Gastrocnemius medialis (tissue), 4 donors: ENCODE measurements around the gene ATP10A.

Experiments used
- POLR2A ChIP-seq, 2 donors: fragments of 450-650 bp; IDR thresholded peaks; one replicate each; pipeline ENCODE4 v1.6.1; 2017; ENCODE audit warnings: antibody characterized with exemption in 2 of 2, mild to moderate bottlenecking in 2 of 2, moderate library complexity in 2 of 2
- TF ChIP-seq, protein P1 (sequence below), 5 experiments: fragments of 450-650 bp in 3 of 5; fragments of 200-600 bp in 2 of 5; sonication (generic) in 2 of 5; IDR thresholded peaks in 4 of 5; conservative IDR thresholded peaks in 1 of 5; 1 replicate in 4 of 5; 2 replicates in 1 of 5; pipeline ENCODE4 v1.5.1; 2016 to 2019; ENCODE audit warnings: antibody characterized with exemption in 5 of 5, mild to moderate bottlenecking in 3 of 5, moderate library complexity in 3 of 5

DNA sequence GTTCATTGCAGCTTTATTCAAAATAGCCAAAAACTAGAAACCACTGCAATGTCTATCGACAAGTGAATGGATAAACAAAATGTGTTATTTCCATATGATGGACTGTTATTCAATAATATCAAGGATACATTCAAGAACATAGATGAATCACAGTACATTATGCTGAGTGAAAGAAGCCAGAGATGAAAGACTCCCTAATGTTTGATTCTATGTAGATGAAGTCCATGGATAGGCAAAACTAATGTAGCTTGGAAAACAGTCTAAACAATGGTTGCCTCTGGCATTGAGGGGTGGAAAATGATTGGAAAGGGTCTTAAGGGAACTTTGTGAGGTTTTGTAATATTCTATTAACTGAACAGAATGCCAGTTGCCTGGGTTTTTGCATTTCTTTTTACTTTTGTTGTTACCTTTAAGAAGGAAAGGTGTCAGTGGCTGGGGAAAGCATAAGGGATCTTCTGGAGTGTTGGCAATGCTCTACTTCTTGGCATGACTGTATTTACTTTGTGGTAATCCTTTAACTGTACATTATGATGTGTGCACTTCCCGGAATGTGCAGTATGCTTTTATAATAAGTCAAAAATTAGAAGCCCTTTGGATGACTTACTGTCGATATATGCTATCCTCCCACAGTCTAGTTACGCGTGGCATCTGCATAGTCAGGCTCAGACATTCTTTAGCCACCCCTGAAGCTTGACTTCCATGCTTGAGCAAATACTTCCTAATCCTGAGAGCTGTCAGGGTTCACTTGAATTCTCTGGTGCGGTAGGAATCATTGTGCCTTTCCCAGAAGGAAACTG, 20.5 kb upstream of the ATP10A start:
- TF ChIP-seq, protein P1, sequence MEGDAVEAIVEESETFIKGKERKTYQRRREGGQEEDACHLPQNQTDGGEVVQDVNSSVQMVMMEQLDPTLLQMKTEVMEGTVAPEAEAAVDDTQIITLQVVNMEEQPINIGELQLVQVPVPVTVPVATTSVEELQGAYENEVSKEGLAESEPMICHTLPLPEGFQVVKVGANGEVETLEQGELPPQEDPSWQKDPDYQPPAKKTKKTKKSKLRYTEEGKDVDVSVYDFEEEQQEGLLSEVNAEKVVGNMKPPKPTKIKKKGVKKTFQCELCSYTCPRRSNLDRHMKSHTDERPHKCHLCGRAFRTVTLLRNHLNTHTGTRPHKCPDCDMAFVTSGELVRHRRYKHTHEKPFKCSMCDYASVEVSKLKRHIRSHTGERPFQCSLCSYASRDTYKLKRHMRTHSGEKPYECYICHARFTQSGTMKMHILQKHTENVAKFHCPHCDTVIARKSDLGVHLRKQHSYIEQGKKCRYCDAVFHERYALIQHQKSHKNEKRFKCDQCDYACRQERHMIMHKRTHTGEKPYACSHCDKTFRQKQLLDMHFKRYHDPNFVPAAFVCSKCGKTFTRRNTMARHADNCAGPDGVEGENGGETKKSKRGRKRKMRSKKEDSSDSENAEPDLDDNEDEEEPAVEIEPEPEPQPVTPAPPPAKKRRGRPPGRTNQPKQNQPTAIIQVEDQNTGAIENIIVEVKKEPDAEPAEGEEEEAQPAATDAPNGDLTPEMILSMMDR (IDR thresholded peaks at IDR 0.05 in 4 of 5, conservative IDR thresholded peaks at IDR 0.05 in 1 of 5), result no peak
- no peak for TF ChIP-seq POLR2A (IDR thresholded peaks at IDR 0.05)
